Ecto neural progenitor cell (in vitro differentiated cells): Measurements from ENCODE around the gene PIGL.
A peak's percentile ranks its signal among the peaks of the same experiment; 100 is the strongest.

ENCODE experiments used
- DNase-seq: peaks from one replicate; pipeline ENCODE4 v3.0.0-alpha.2; 2018; ENCODE audit warnings: low spot score

PIGL gene

GRCh38 chr17:16353317-16354174, 136.5 kb downstream of the PIGL start, which contains the start of gene CENPV:
Gene CENPV, minus strand, starts transcription at chr17:16353469. Its CDS starts 33 bp downstream, at chr17:16353436.
- DNase-seq: peak; percentile 89

GRCh38 chr17:16354585-16354984, 137.6 kb downstream of the PIGL start:
- no peak for DNase-seq

- DNase-seq: no peak
Measured at GRCh38 chr17:16358394-16358793, 141.4 kb downstream of the PIGL start.

- DNase-seq: no peak
Measured at GRCh38 chr17:16361874-16362273, 144.9 kb downstream of the PIGL start.

- peak; percentile 84 for DNase-seq
Measured at GRCh38 chr17:16363749-16364536, 146.9 kb downstream of the PIGL start.

- DNase-seq: no peak
Measured at GRCh38 chr17:16364625-16365024, 147.6 kb downstream of the PIGL start.

GRCh38 chr17:16371742-16372141, 154.7 kb downstream of the PIGL start:
- DNase-seq: no peak

GRCh38 chr17:16374146-16374938, 157.3 kb downstream of the PIGL start:
- DNase-seq: no peak
